DND-41 (cell line): Measurements from ENCODE around the gene PTGR1.

Experiments used
- CTCF ChIP-seq: IDR thresholded peaks from 2 replicates; pipeline ENCODE4 v1.5.1; 2012; ENCODE audit warnings: borderline replicate concordance, low read length, moderate library complexity, mild to moderate bottlenecking; ENCODE audit not compliant: poor library complexity, severe bottlenecking; ENCODE audit errors: extremely low read depth
- EZH2 ChIP-seq: IDR thresholded peaks from 3 replicates; pipeline ENCODE4 v1.6.1; 2012; ENCODE audit warnings: borderline replicate concordance, low read depth, mild to moderate bottlenecking, moderate library complexity, low read length, inconsistent platforms; ENCODE audit not compliant: severe bottlenecking

- no peak for TF ChIP-seq CTCF
- TF ChIP-seq EZH2, result no peak
Measured at GRCh38 chr9:111524731-111525055, 74.8 kb downstream of the PTGR1 start.
